ENCODE data around the gene TNFSF8.

The TNFSF8 gene, protein sequence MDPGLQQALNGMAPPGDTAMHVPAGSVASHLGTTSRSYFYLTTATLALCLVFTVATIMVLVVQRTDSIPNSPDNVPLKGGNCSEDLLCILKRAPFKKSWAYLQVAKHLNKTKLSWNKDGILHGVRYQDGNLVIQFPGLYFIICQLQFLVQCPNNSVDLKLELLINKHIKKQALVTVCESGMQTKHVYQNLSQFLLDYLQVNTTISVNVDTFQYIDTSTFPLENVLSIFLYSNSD

DNA sequence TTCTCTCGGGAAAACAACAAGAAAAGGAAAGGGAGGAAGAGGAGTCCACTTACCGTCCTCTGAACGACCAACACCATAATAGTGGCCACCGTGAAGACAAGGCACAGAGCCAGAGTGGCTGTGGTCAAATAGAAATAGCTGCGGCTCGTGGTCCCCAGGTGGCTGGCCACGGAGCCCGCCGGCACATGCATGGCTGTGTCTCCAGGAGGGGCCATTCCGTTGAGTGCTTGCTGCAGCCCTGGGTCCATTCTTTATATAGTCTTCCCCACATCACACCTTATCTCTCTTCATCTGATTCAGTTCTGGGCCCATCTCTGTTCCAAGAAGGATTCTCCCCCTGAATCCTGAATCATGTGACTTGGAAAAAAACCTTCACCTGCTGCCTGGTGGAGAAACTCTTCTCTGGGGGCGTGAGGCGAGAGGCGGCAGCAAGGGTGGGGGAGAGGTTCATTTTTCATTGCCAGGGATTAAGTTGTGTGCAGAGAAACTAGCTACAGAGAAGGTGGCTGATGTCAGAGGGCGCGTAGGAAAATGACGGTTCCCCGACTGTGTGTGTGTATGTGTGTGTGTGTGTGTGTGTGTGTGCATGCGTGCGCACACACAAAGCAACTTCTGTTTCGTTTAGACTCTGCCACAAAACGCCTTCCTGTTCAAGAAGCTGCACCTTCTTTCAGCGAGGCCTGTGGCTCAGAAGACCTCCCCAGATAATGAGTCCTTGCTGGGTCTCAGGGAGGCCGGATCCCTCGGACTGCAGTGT is at the start of gene TNFSF8:
TNFSF8 (minus strand) TSS at position 536 of the 757 bp plus-strand sequence; CDS start at position 248, 288 bp downstream.
- DNase-seq: peak; percentile 85

DNA sequence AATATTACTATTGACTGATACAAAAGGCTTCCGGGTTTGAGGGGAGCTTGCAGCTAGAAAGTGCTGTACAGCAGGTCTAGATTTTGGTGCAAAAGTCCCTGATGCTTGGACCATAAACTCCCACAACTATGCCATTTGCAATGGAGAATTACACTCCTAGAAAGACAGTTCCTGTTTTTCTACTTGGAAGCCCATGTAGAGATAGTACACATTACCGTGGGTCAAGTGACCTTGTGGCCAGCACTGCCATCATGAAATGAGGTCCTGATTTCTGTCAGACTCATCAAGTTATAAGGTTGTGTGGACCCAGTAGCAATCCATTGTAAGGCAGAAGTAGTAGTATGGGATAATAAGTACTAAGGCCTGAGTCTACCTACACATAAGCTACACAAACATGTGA is 42.8 kb upstream of the TNFSF8 start:
- peak; percentile 59 for DNase-seq

DNA sequence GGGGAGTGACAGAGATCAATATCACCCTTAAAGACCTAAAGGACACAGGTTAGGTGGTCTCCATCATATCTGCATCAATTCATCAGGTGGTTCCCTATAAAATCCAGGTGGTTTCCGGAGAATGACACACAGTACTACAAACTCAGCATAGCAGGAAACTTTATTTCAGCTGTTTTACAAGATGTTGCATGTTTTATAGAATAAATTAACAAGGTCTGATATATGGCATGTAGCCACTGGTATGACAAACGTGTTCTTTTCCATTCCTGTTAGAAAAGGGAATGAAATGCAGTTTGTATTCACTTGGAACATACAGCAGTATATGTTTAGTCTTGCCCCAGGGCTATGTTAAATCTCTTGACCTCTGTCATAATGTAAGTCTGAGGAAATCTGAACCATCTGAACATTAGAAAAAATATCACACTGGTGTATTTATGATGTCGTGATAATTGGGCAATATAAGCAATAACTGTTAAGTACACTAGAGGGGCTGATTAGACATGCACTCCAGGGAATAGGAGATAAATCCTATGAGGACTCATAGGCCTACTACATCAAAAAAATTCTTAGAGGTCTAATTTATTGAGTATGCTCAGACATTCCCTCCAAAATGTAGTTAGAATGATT is 42.2 kb upstream of the TNFSF8 start:
- DNase-seq: peak; percentile 65

DNA sequence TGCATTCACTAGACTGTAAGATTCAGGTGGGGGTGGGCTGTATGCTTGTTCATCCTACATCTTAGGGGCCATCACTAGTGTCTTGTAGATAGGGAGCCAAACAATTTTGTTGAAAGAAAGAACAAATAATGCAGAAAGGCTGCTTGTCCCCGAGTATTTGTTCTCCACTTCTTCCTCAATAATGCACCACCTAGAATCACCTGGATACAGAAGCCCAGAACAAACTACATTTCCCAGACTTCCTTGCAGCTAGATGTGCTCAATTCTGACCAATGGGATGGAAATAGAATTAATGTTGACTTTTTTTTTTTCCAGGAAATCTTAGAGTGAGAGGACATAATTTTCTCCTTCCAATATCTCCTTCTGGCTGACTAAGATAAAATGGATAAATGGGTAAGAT is 38.9 kb upstream of the TNFSF8 start:
- DNase-seq: no peak

DNA sequence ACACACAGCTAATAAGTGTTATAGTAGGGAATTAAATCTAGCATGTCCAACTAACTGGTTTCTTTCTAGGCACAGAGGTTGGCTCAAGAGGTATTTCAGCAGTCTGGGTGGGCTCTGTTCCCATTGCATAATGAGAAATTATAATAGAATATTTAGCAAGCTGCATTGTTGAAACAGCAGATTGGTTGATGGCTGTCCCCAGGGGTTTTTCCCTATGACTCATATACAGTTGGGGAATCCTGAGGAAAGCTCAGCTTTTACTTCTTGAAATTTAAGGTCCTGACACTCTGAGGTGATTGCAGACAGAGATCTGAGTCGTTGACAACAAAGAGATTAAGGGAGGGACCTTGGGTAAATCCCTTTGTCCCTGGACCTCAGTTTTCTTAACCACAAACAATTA is 38.3 kb upstream of the TNFSF8 start:
- peak; percentile 94 for DNase-seq

DNA sequence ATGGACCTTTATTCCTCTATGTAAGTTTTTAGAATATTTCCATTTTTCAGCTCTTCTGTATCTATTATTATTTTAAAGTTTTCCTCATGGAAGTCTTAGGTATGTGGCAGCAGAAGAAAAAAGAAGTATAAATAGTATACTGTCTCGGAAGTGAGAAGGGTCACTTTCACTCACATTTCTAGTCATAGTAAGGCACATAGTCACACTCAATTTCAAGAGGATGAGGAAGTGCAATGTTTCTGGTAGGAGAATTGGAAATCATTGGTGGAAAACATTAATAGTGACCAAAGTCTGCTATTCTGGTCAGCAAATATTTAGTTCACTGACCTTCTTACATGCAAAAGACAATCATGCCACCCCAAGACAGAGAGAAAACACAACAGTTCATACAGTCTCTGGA is 35.2 kb upstream of the TNFSF8 start:
- peak; percentile 23 for DNase-seq

DNA sequence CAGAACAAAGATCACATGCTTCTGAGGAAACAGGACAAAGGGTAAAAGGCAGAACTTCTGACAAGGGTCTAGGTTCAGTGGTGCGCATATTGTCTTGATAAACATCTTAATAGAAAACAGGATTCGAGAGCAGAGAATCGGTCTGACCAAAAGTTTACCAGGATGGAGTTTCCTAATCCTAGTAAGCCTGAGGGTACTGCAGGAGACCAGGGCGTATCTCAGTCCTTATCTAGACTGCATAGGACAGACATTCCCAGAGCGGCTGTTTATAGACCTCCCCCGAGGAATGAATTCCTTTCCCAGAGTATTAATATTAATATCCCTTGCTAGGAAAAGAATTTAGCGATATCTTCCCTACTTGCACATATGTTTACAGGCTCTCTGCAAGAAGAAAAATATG is 32.4 kb upstream of the TNFSF8 start:
- no peak for DNase-seq

DNA sequence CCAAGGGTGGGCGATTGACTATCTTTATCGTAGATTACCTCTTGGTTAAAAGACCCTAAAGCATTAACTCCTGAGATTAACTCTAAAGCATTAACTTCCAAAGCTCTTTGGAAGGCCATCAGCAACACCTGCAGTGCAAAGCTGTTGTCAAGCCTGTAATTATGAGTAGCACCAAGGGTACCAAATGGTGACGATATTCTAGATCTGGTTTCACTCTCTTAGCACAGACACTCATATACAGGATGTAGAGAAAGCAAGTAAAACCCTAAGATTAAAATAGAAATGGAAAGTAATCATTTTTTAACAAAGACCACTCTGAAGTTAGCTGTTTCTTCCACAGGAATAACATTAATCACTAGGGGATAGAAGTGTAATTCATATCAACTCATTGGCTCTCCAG is 29.9 kb upstream of the TNFSF8 start:
- no peak for DNase-seq

DNA sequence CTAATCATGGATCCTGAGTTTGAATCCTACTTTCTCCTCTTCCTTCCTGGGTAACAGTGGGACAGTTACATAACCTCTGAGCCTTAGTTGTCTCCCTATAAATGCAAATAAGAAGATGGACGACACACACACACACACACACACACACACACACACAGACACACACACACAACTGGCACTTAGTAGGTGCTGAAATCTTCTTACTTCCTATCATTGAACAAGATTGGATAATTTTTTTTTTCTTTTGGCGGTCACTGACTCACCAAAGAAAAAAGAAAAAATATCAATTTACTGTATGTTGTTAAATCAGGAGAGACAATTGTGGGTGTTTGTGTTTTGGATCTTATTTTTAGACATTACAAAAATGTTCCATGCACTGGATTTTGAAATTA is 28.4 kb upstream of the TNFSF8 start:
- DNase-seq: peak; percentile 78

DNA sequence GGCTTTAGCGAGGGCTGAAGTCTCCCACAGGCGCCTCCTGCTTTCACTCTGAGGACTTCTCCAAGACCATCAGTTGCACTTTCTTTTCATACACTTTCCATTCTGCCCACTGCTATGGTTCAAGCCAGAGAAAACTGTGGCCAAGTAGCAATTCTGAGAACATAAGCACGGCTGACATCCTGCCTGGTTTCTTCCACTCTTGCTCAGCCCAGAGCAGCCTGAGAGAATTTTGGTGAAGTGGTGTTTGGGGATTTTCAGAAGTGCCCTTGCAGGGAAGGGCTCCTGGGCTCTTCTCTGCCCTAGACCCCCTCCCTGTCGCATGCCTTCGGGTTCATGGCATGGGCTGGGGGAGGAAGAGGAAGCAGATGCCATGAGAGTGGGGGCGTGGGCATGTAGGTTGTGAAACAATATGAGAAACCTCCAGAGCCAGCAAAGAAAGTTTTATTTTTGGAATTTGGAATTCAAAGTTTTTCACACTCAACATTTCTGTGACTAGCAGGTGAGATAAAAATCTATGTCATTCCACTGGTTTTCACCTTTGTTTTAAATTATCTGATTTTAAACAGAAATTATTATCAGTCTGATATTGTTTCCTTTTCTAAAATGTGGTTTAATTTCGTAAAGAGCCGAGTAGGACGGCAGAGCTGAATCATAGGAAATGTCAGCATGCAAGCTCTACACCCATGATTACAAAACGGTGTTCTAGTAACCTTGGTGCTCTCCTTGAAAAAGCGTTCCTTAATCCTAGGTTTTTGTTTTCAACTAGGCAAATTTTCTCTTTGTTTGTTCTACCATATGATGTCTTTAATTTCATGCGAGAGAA is 27.8 kb upstream of the TNFSF8 start:
- peak; percentile 95 for DNase-seq

DNA sequence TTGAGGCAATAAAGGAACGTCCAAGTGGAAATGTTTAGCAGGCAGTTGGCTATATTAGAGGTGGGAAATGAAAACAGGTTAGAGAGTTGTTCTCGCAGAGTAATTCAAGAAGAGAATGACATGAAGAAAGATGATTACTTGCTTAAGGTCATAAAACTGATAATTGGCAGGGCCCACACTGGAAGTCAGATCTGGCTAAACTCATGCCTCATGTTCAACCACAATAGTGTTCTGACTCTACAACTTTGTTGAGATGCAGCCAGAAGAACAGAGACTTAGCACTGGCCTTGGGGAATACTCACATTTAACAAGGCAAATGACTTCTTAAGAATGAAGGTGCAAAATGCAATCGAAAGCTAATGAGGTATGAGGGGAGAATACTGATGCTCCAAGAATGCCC is 27.2 kb upstream of the TNFSF8 start:
- peak; percentile 19 for DNase-seq

DNA sequence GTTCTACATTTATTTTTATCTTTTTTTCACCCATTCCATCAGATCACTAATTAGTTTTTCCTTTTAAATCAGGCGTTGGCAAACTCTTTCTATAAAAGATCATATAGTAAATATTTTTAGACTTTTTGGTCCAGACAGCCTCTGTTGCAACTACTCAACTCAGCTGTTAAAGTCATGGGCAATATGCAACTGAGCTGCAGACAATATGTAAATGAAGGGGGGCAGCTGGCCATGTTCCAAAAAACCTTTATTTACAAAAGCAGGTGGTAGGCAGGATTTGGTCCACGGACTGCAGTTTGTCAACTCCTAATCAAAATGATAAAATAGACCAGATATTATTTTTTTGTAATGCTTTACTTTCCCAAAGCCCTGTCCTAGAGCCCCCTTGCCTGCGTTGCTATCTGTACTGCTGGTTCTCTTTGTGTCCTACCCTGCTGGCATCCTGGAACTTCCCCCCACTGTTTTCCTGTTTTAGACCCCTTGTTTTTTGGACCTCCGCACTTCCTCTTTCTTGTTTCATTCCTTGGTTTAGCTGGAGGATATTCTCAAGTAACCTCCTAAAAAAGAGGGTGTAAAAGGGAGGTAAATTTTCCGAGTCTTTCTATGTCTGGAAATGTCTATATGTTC is 24.7 kb upstream of the TNFSF8 start:
- DNase-seq: peak; percentile 69

DNA sequence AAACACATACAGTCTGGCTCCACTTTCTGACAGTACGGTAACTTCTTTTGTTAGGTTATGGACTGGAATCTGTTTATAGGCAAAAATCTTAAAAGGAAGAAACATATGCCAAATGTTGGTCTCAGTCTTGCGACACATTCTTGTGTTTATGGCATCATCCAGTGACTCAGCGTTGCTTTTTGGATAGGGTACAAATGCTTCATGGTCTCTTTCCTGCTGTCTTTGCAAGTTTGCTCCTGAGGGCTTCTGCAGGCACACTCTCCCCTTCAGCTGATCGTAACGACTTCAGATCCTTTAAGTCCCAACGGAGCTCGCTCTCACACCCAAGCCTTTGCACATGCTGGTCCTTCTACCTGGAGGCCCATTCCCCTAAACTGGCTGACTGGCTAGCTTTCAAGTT is 23.6 kb upstream of the TNFSF8 start:
- peak; percentile 90 for DNase-seq

DNA sequence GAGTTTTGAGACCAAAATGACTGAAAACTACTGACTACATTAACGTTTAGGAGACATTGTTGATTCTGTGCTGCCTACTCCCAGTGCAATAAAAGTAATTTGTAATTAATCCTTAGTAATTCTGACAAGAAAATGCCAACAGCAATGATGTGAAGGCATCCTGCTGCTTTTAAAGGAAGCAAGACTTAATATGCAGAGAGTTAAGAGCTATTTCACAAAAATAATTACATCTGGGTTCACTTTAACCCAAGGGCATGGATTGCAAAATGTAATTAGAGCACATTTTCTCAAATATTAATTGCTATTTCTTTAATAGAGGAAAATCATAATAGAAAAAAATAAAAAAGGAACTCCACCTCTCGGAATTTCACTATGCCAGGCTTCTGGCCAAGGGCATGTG is 22.7 kb upstream of the TNFSF8 start:
- DNase-seq: no peak

DNA sequence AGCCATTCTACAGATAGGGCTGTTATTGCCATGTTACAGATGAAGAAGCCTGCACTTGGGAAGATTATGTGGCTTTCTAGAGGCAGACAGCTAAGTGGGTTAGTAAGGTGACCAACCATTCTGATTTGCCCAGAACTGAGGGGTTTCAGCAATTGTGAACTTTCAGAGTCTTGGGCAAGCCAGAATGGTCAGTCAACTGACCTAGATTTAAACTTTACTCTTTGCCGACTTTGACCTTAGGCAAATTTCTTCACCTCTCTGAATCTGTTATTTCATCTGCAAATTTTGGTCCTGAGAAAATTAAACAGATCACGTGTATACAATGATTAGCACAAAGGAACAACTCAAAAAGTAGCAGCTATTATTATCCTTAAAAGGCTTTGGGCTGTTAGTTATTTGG is 20.4 kb upstream of the TNFSF8 start:
- no peak for DNase-seq

DNA sequence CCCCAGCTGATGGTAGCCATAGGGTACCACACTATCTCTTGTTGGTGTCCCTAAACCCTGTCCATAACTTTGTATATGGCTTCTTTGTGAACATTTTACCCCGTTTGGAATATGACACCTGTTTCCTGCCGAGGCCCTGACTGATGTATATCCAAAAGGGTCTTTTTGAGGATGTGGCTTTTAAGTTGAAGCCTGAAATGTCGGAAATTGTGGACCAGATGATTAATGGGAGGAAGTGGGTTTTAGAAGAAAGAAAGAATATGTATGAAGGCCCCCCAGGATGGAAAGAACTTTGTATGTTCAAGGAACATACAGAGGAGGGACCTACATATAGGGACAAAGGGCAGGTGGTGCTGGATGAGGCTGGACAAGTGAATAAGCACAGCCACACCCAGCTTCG is 16.7 kb upstream of the TNFSF8 start:
- no peak for DNase-seq

DNA sequence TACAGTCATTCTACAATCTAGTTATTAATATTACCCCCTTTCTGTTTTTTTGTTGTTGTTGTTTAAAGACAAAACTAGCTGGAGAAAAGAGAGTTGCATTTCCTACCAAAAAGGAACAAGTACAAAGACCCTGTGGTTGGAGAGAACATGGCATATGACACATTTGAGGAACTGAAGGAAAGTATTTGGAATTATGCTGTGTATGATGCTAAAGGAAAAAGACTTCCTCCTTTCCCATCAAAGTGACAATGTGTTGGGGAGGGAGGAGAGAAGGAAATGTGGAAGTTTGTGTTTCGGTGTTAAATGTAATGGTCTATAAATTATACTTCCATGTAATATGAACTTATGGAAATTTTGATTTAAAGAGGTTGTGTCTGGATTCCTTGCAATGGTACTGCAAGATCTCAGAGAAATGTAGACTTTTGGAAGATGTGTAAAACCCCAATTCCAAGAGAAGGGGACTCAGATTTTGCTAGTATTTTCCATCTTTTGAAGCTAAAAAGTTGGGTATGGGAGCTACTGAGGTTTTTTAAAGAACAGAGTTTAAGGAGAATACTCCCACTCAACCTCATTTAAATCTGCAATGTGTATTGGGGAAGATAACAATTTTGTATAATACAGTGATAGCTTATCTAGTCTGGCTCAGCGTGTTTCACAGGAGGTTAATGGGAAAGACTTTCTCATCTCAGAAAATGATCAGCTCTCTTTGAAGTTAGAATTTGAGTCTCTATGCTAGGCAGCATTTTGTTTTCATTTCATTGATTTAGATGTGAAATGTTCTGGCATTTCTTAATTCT is 15.4 kb upstream of the TNFSF8 start:
- peak; percentile 48 for DNase-seq

DNA sequence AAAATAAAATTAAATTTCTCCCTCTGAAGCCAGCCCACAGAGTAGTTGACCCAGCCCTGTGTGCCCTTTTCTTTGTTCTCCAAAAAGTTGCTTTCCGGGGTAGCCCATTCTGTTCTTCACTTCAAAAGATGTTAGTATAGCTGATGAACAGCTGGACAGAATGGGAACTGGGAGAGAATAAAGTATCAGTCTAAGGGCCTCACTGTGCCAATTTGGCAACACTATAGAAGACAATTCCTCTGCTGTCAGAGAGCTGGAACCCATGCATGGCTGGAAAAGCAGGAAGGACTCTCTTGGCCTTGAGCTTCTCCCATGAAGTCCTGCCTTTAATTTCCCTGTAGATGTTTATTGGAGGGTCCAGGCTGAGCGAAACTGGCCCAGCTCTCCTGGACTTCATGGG is 11.0 kb upstream of the TNFSF8 start:
- no peak for DNase-seq

DNA sequence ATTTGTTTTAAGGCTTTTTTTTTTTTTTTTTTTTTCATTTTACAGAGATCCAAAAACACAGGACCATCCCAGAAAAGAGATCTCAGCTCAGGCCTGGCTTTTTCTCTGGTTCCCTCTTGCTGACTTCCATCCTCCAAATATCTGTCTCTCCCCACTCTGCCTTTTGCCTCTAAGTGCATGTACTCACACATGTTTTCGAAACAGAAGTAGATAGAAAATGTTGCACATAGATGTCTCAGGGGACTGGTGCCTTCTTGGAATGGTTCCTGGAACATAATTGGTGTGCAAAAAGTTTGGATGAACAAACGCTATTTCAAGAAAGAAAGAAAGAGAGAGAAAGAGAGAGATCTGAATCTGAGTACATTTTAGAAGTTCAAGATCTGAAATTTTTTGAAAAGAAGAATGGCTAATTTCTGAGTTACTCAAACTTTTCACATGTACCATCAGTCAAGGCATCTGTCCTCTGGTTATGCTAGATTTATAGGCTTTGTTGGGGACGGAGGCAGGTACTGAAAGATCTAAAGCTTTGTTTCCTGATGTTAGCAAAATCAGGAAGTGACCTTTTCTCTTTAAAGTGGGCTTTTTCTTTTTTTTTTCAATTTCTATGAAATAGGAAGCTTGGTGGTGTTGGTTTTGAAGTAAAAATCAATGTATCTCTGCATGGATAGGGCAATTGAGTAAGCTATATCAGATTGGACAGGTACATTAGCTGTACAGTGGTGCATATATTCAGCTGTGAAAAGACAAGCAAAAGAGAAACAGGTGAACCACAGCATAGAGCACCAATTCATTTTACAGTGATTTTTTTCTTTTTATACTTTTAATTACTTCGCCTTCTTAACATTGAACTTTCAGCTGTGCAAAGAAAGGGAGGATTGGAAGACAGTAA is 8.5 kb upstream of the TNFSF8 start:
- no peak for DNase-seq

DNA sequence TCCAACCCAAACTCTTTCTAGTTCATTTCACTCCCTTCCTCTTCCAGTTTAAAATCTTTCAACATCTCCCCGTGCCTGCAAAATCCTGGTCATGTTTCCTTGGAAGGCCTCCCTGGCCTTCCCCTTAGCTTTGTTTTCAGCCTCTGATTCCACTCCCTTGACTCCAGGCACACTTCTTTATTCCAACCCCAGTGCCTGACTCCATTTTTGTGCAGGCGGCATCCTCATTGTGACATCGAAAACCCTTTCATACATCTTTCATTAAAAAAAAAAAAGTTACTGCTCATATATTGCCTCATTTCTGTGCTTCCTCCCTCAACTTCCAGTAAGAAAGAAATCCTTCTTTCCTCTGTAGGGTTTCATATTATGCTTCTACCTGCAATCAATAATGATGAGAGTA is 7.1 kb upstream of the TNFSF8 start:
- DNase-seq: peak; percentile 59

DNA sequence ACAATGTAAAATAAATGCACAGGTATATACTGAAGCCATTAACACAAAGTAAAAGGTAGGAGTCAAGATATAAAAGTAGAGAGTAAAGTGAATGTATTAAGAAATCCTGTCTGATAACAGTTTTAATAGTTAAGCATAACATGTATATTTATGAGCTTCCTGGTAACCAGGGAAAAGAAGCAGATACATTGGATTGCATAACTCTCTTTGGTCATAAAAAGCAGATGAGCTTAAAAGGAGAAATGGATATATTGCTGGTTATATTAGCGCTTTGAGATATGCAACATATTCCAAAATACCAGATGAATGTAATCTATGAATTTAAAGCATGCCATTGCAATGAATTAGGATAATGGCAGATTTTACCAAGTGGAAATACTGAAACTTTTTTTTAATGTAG is 6.2 kb upstream of the TNFSF8 start:
- peak; percentile 80 for DNase-seq
